Panc1 (cell line): ENCODE data around the gene ALOX15B. TPM values are rescaled to one million over a fixed set of nuclear protein-coding genes. Genes with fewer than 3 reads are reported as not detected.

Experiments used
- ATAC-seq: fragments of 200-7000 bp; cut with Tn5 transposase; 2 replicates; pipeline ENCODE4 v1.9.1; 2020; ENCODE audit warnings: mild to moderate bottlenecking, moderate library complexity
- BruUV-seq: library from RNA; stranded (reverse); fragments of 400-500 nt; replicated peaks from 2 replicates; lab custom pipeline; 2021; lab: Mats Ljungman, UMichigan
- CTCF ChIA-PET: fragments of 300-600 bp; sonication (Branson Sonifier 250); formaldehyde crosslinking; loops from one replicate; lab custom pipeline; 2022; ENCODE audit warnings: antibody characterized with exemption; lab: Charles Lee
- POLR2A ChIA-PET: fragments of 300-600 bp; sonication (Branson Sonifier 250); formaldehyde crosslinking; loops from one replicate; lab custom pipeline; 2022; ENCODE audit warnings: antibody characterized with exemption; lab: Charles Lee
- DNase-seq: peaks from one replicate; pipeline ENCODE4 v3.0.0-alpha.2; 2010; ENCODE audit warnings: low read depth, low spot score
- H3K27ac ChIP-seq: 2 replicates; pipeline ENCODE4 v1.5.1; 2011; ENCODE audit warnings: mild to moderate bottlenecking, low read length, inconsistent platforms
- H3K27me3 ChIP-seq: fragments of 200-500 bp; sonication (Bioruptor generic); 2 replicates; pipeline ENCODE4 v1.6.0; 2014; ENCODE audit warnings: low read length, inconsistent platforms; ENCODE audit not compliant: control insufficient read depth, insufficient read depth
- H3K36me3 ChIP-seq: fragments of 200-500 bp; sonication (Bioruptor generic); 2 replicates; pipeline ENCODE4 v1.5.1; 2014; ENCODE audit warnings: inconsistent platforms, mild to moderate bottlenecking, low read length, moderate library complexity; ENCODE audit not compliant: control insufficient read depth, insufficient read depth
- H3K4me1 ChIP-seq: 2 replicates; pipeline ENCODE4 v1.5.1; 2011; ENCODE audit warnings: inconsistent platforms, mild to moderate bottlenecking, low read length, moderate library complexity; ENCODE audit not compliant: control insufficient read depth, insufficient read depth
- H3K4me3 ChIP-seq, 2 experiments: 2 replicates each; pipeline ENCODE4 v1.5.1; 2011 to 2012; ENCODE audit warnings: low read depth in 2 of 2, low read length in 2 of 2, mild to moderate bottlenecking in 2 of 2, inconsistent platforms in 1 of 2, moderate library complexity in 1 of 2
- H3K9me3 ChIP-seq: fragments of 200-500 bp; sonication (Bioruptor generic); 2 replicates; pipeline ENCODE4 v1.5.1; 2014; ENCODE audit warnings: low read depth, mild to moderate bottlenecking, inconsistent platforms, low read length, moderate library complexity; ENCODE audit not compliant: control insufficient read depth, insufficient read depth
- POLR2AphosphoS5 ChIP-seq: IDR thresholded peaks from 2 replicates; pipeline ENCODE4 v1.6.1; 2012; ENCODE audit warnings: mild to moderate bottlenecking, low read depth, low read length, moderate library complexity
- SIN3A ChIP-seq: IDR thresholded peaks from 2 replicates; pipeline ENCODE4 v1.6.1; 2012; ENCODE audit warnings: low read depth, mild to moderate bottlenecking, low read length, moderate library complexity, borderline replicate concordance; ENCODE audit not compliant: insufficient read depth
- TCF7L2 ChIP-seq: IDR thresholded peaks from 2 replicates; pipeline ENCODE4 v1.6.1; 2011; ENCODE audit warnings: mild to moderate bottlenecking, low read depth, low read length, inconsistent platforms
- in situ Hi-C: cut with HindIII; loops from 2 replicates; pipeline ENCODE4 v1.10.0; 2016; ENCODE audit warnings: low sequenced_read_pairs, low pct_unique_long_range_greater_than_20kb
- intact Hi-C: fragments of 100-400 bp; cut with micrococcal nuclease; formaldehyde crosslinking; loops from one replicate; pipeline ENCODE4 v1.10.0; 2022; ENCODE audit not compliant: unreplicated experiment
- total RNA-seq: library from RNA; stranded (reverse); gene quantifications from one replicate; pipeline ENCODE4 v1.2.1, GENCODE V29; 2021; ENCODE audit not compliant: unreplicated experiment
- TF ChIP-seq, protein P1 (sequence below), 2 experiments: IDR thresholded peaks; 2 replicates each; pipeline ENCODE4 v1.6.1; 2011 to 2012; ENCODE audit warnings: low read depth in 2 of 2, control low read depth in 1 of 2, low read length in 1 of 2, mild to moderate bottlenecking in 1 of 2, moderate library complexity in 1 of 2; ENCODE audit not compliant: insufficient read depth in 1 of 2
- TF ChIP-seq, protein P2 (sequence below): fragments of 450-650 bp; IDR thresholded peaks from 2 replicates; pipeline ENCODE4 v1.5.1; 2017; ENCODE audit warnings: mild to moderate bottlenecking

ALOX15B gene
- total RNA-seq, 1 experiment from 2014 or later, result not detected

GRCh38 chr17:8005967-8006730 is 32.7 kb upstream of the ALOX15B start:
- Histone ChIP-seq H3K4me1 (no peaks in the 10 kb centered on the region), H3K9me3 (no peaks in the 10 kb centered on the region), H3K4me3 (no peak overlapping the region), H3K36me3 (no peaks in the 10 kb centered on the region), H3K27me3 (peaks cover 4% of the 10 kb centered on the region; the same call in 1 of the 2 replicates), H3K27ac (no peak overlapping the region)
- DNase-seq (no peak), ATAC-seq (no peak)
- TF ChIP-seq POLR2AphosphoS5, result no peak
- TF ChIP-seq, protein P1, sequence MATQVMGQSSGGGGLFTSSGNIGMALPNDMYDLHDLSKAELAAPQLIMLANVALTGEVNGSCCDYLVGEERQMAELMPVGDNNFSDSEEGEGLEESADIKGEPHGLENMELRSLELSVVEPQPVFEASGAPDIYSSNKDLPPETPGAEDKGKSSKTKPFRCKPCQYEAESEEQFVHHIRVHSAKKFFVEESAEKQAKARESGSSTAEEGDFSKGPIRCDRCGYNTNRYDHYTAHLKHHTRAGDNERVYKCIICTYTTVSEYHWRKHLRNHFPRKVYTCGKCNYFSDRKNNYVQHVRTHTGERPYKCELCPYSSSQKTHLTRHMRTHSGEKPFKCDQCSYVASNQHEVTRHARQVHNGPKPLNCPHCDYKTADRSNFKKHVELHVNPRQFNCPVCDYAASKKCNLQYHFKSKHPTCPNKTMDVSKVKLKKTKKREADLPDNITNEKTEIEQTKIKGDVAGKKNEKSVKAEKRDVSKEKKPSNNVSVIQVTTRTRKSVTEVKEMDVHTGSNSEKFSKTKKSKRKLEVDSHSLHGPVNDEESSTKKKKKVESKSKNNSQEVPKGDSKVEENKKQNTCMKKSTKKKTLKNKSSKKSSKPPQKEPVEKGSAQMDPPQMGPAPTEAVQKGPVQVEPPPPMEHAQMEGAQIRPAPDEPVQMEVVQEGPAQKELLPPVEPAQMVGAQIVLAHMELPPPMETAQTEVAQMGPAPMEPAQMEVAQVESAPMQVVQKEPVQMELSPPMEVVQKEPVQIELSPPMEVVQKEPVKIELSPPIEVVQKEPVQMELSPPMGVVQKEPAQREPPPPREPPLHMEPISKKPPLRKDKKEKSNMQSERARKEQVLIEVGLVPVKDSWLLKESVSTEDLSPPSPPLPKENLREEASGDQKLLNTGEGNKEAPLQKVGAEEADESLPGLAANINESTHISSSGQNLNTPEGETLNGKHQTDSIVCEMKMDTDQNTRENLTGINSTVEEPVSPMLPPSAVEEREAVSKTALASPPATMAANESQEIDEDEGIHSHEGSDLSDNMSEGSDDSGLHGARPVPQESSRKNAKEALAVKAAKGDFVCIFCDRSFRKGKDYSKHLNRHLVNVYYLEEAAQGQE (IDR thresholded peaks at IDR 0.05; ENCODE audit: insufficient read depth in 1 of 2, low read depth in 2 of 2, low read length in 1 of 2), result no peak
- no peak for TF ChIP-seq TCF7L2
- TF ChIP-seq, protein P2, sequence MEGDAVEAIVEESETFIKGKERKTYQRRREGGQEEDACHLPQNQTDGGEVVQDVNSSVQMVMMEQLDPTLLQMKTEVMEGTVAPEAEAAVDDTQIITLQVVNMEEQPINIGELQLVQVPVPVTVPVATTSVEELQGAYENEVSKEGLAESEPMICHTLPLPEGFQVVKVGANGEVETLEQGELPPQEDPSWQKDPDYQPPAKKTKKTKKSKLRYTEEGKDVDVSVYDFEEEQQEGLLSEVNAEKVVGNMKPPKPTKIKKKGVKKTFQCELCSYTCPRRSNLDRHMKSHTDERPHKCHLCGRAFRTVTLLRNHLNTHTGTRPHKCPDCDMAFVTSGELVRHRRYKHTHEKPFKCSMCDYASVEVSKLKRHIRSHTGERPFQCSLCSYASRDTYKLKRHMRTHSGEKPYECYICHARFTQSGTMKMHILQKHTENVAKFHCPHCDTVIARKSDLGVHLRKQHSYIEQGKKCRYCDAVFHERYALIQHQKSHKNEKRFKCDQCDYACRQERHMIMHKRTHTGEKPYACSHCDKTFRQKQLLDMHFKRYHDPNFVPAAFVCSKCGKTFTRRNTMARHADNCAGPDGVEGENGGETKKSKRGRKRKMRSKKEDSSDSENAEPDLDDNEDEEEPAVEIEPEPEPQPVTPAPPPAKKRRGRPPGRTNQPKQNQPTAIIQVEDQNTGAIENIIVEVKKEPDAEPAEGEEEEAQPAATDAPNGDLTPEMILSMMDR, result no peak
- no peak for TF ChIP-seq SIN3A
- intact Hi-C loops, result no loop called here
- CTCF ChIA-PET, result no interaction called here
- POLR2A ChIA-PET, result no interaction called here
- no TSS peak for BruUV-seq
- in situ Hi-C loops, result no loop called here

GRCh38 chr17:8006836-8007680 is 31.8 kb upstream of the ALOX15B start:
- ChIA-PET CTCF (no interaction called here), POLR2A (interaction anchor here (0.6 kb wide), 1 partner anchor 161 kb away, joined by 3 read pairs; no protein-coding TSS in a partner anchor)
- in situ Hi-C loops, result no loop called here
- Histone ChIP-seq H3K4me1 (no peaks in the 10 kb centered on the region), H3K9me3 (no peaks in the 10 kb centered on the region), H3K27ac (no peak overlapping the region), H3K27me3 (no peaks in the 10 kb centered on the region), H3K36me3 (no peaks in the 10 kb centered on the region), H3K4me3 (no peak overlapping the region)
- intact Hi-C loops, result no loop called here
- BruUV-seq, result no TSS peak
- no peak for DNase-seq
- no peak for ATAC-seq
- TF ChIP-seq SIN3A, result no peak
- TF ChIP-seq, protein P1 (IDR thresholded peaks at IDR 0.05; ENCODE audit: insufficient read depth in 1 of 2, low read depth in 2 of 2, low read length in 1 of 2), result no peak
- no peak for TF ChIP-seq TCF7L2
- TF ChIP-seq, protein P2, result no peak
